GM12878 (cell line): ENCODE data around the gene TMBIM1. TPM values are rescaled to one million over a fixed set of nuclear protein-coding genes. Genes with fewer than 3 reads are reported as not detected.

Source experiments
- ATAC-seq: fragments of 200-7000 bp; cut with Tn5 transposase; 3 replicates; pipeline ENCODE4 v1.9.1; 2020; ENCODE audit warnings: mild to moderate bottlenecking, moderate library complexity
- BruUV-seq: library from RNA; stranded (reverse); fragments of 400-500 nt; replicated peaks from 2 replicates; lab custom pipeline; 2021; lab: Mats Ljungman, UMichigan
- CTCF ChIA-PET: fragments of 300-600 bp; sonication (Branson Sonifier 250); formaldehyde crosslinking; extraction: SDS; loops from one replicate; lab custom pipeline; 2021; ENCODE audit warnings: inconsistent platforms; lab: Yijun Ruan, JAX
- POLR2A ChIA-PET: fragments of 350-600 bp; formaldehyde crosslinking; extraction: SDS; loops from one replicate; lab custom pipeline; 2021; ENCODE audit warnings: inconsistent platforms; lab: Charles Lee
- RAD21 ChIA-PET: fragments of 300-600 bp; sonication (Branson Sonifier 250); formaldehyde crosslinking; loops from one replicate; lab custom pipeline; 2023; ENCODE audit warnings: antibody characterized with exemption; ENCODE audit not compliant: unreplicated experiment; lab: Charles Lee
- SMC1A ChIA-PET: fragments of 300-600 bp; sonication (Branson Sonifier 250); formaldehyde crosslinking; loops from one replicate; lab custom pipeline; 2023; ENCODE audit not compliant: unreplicated experiment, uncharacterized antibody; lab: Charles Lee
- DNase-seq: peaks from one replicate; pipeline ENCODE4 v3.0.0-alpha.2; 2011; ENCODE audit warnings: low read depth, low spot score
- FAIRE-seq: peaks from 3 replicates; lab custom pipeline; 2011; peaks lifted over from hg19 to GRCh38; lab: Jason Lieb, UNC
- H2AFZ ChIP-seq: 2 replicates; pipeline ENCODE4 v1.6.0; 2011; ENCODE audit warnings: low read depth, low read length, control low read depth; ENCODE audit not compliant: control insufficient read depth
- H3K27ac ChIP-seq: 2 replicates; pipeline ENCODE4 v1.5.1; 2011; ENCODE audit warnings: control low read depth; ENCODE audit not compliant: control insufficient read depth, insufficient read depth
- H3K27me3 ChIP-seq, 2 experiments: replicated peaks in 1 of 2; 2 replicates each; pipeline versions ENCODE4 v1.6.0 to v1.6.1; 2011; ENCODE audit warnings: low read length in 1 of 2; ENCODE audit not compliant: control insufficient read depth in 2 of 2, insufficient read depth in 2 of 2
- H3K36me3 ChIP-seq, 2 experiments: 2 replicates each; pipeline ENCODE4 v1.5.1; 2011; ENCODE audit warnings: low read length in 1 of 2; ENCODE audit not compliant: control insufficient read depth in 2 of 2, insufficient read depth in 2 of 2
- H3K4me1 ChIP-seq: 2 replicates; pipeline ENCODE4 v1.6.1; 2011; ENCODE audit warnings: mild to moderate bottlenecking, low read length, moderate library complexity, mixed read lengths; ENCODE audit not compliant: control insufficient read depth, insufficient read depth
- H3K4me2 ChIP-seq: 2 replicates; pipeline ENCODE4 v1.6.0; 2011; ENCODE audit warnings: control low read depth; ENCODE audit not compliant: control insufficient read depth, insufficient read depth
- H3K4me3 ChIP-seq: fragments of 200-600 bp; sonication (generic); 2 replicates; pipeline ENCODE4 v1.5.1; 2016
- H3K79me2 ChIP-seq: 2 replicates; pipeline ENCODE4 v1.6.0; 2011; ENCODE audit warnings: low read length; ENCODE audit not compliant: control insufficient read depth, insufficient read depth
- H3K9ac ChIP-seq: 2 replicates; pipeline ENCODE4 v1.8.0; 2011; ENCODE audit warnings: low read length, control low read depth, mixed read lengths; ENCODE audit not compliant: control insufficient read depth, insufficient read depth
- H3K9me3 ChIP-seq: replicated peaks from 3 replicates; pipeline ENCODE4 v1.5.1; 2011; ENCODE audit warnings: mild to moderate bottlenecking, low read length; ENCODE audit not compliant: control insufficient read depth, insufficient read depth
- H4K20me1 ChIP-seq: 2 replicates; pipeline ENCODE4 v1.6.0; 2011; ENCODE audit not compliant: control insufficient read depth, insufficient read depth
- ATF2 ChIP-seq: IDR thresholded peaks from 2 replicates; pipeline ENCODE4 v1.6.1; 2012; ENCODE audit warnings: low read length, inconsistent platforms
- HDAC2 ChIP-seq: fragments of 200-600 bp; sonication (generic); IDR thresholded peaks from 2 replicates; pipeline ENCODE4 v1.6.1; 2017
- HDGF ChIP-seq: fragments of 450-650 bp; IDR thresholded peaks from 2 replicates; pipeline ENCODE4 v1.6.1; 2016; ENCODE audit warnings: antibody characterized with exemption
- JUNB ChIP-seq: IDR thresholded peaks from 2 replicates; pipeline ENCODE4 v1.6.1; 2016; ENCODE audit warnings: antibody characterized with exemption, mild to moderate bottlenecking
- KAT2A ChIP-seq: conservative IDR thresholded peaks from 2 replicates; pipeline ENCODE4 v1.6.1; 2011; ENCODE audit warnings: low read depth, low read length; ENCODE audit not compliant: control insufficient read depth
- SKIL ChIP-seq: fragments of 450-650 bp; IDR thresholded peaks from 2 replicates; pipeline ENCODE4 v1.6.1; 2017; ENCODE audit warnings: mild to moderate bottlenecking, low read depth, inconsistent platforms; ENCODE audit not compliant: poor library complexity, severe bottlenecking
- SMAD5 ChIP-seq: IDR thresholded peaks from 2 replicates; pipeline ENCODE4 v1.6.1; 2016; ENCODE audit warnings: antibody characterized with exemption, low read depth
- SREBF2 ChIP-seq: IDR thresholded peaks from 2 replicates; pipeline ENCODE4 v1.6.1; 2012; ENCODE audit warnings: mild to moderate bottlenecking, low read length
- STAT3 ChIP-seq: IDR thresholded peaks from 2 replicates; pipeline ENCODE4 v1.6.1; 2011; ENCODE audit warnings: low read depth, low read length, improper control_type of control experiment
- ZSCAN29 ChIP-seq: fragments of 450-650 bp; IDR thresholded peaks from 2 replicates; pipeline ENCODE4 v1.6.1; 2017; ENCODE audit warnings: mild to moderate bottlenecking, moderate library complexity
- WGBS: methylation state at CpG from one replicate; pipeline ENCODE4 v1.1.6; 2016; ENCODE audit warnings: low lambda C conversion rate; ENCODE audit not compliant: insufficient replicate concordance, insufficient coverage; ENCODE audit errors: missing lambda C conversion rate; 5-methylcytosine and 5-hydroxymethylcytosine counted together
- in situ Hi-C: fragments of 300-500 bp; cut with MboI; formaldehyde crosslinking; loops from 9 replicates; pipeline ENCODE4 v1.14.3; 2018; ENCODE audit warnings: mixed read lengths
- intact Hi-C: fragments of 100-400 bp; cut with micrococcal nuclease; formaldehyde crosslinking; loops from one replicate; pipeline ENCODE4 v1.14.2; 2022; ENCODE audit not compliant: unreplicated experiment
- polyA plus RNA-seq, 11 experiments: library from polyadenylated mRNA; depleted of rRNA in 4 of 11; unstranded in 6 of 11; stranded (reverse) in 5 of 11; fragments of >200 nt; fragmentation: Nextera tagmentation in 4 of 11; fragmentation: Illumina TruSeq in 1 of 11; extraction: Ambion mirVana in 4 of 11; extraction: Trizol in 1 of 11; gene quantifications; 1 replicate in 1 of 11; 2 replicates in 10 of 11; pipeline versions ENCODE4 v1.2.1 to v1.2.3, GENCODE V29; 2011 to 2016; ENCODE audit warnings: inconsistent platforms in 2 of 11, missing spikeins in 2 of 11, low read depth in 1 of 11
- total RNA-seq, 4 experiments: library from RNA; depleted of rRNA in 3 of 4; stranded (reverse); fragments of >200 nt in 3 of 4; fragmentation: Illumina TruSeq in 1 of 4; extraction: Trizol in 1 of 4; gene quantifications; 2 replicates each; pipeline versions ENCODE4 v1.2.1 to v1.2.3, GENCODE V29; 2013 to 2021
- TF ChIP-seq, protein P1 (sequence below): fragments of 450-650 bp; IDR thresholded peaks from 2 replicates; pipeline ENCODE4 v1.6.1; 2017; ENCODE audit warnings: borderline replicate concordance
- TF ChIP-seq, protein P2 (sequence below): fragments of 450-650 bp; IDR thresholded peaks from 2 replicates; pipeline ENCODE4 v1.6.1; 2016; ENCODE audit warnings: mild to moderate bottlenecking, moderate library complexity, borderline replicate concordance

TMBIM1 gene
- total and polyA plus RNA-seq, 10 of the 15 experiments (the other 5 are each of a cell fraction or from before 2014, with no cell fraction given), result 6.1 to 38.3 (median 26.2) TPM

- intact Hi-C loops (loop anchor here (1.0 to 10.0 kb wide), 2 partner anchors 18 to 364 kb away; partner anchors contain the start of genes BCS1L and ZNF142), in situ Hi-C loops (loop anchor here (25.0 kb wide), 1 partner anchor 97 kb away; the partner anchor contains the start of genes CTDSP1 and SLC11A1)
- H4K20me1 ChIP-seq, result no peaks in the 10 kb centered on the region
- H3K4me3 ChIP-seq, result peak overlapping the region; percentile 85
- ATAC-seq (peak; percentile 58), FAIRE-seq (peak; percentile 75), DNase-seq (peak; percentile 80)
- ChIA-PET POLR2A (interaction anchor here (0.8 to 3.3 kb wide), 11 partner anchors 8 to 593 kb away, joined by 3 to 19 read pairs (median 5); partner anchors contain the start of genes AAMP and PNKD), SMC1A (interaction anchor here (0.7 to 9.5 kb wide), 13 partner anchors 8 to 586 kb away, joined by 3 to 194 read pairs (median 4); partner anchors contain the start of genes AAMP, CATIP, CXCR1 and PNKD), RAD21 (interaction anchor here (0.7 to 5.9 kb wide), 13 partner anchors 12 to 608 kb away, joined by 3 to 79 read pairs (median 4); partner anchors contain the start of genes AAMP, CATIP and PNKD), CTCF (interaction anchor here (0.6 to 8.2 kb wide), 17 partner anchors 9 to 959 kb away, joined by 3 to 150 read pairs (median 6); partner anchors contain the start of genes AAMP, CATIP and PNKD)
- H3K4me1 ChIP-seq, result peaks cover 42% of the 10 kb centered on the region
- WGBS, result 10% methylated on average over 12 of the region's 12 CpGs
- BruUV-seq, result TSS peak; percentile 47
- peak overlapping the region; percentile 80; the same call in 1 of the 2 replicates for H3K9ac ChIP-seq
- no peaks in the 10 kb centered on the region for H3K9me3 ChIP-seq
- no peaks in the 10 kb centered on the region for H3K27me3 ChIP-seq
- H3K36me3 ChIP-seq, result no peaks in the 10 kb centered on the region; a peak in 1 of 4 replicates
- peak overlapping the region; percentile 72 for H3K27ac ChIP-seq
- H3K79me2 ChIP-seq, result peaks cover 34% of the 10 kb centered on the region
- H2AFZ ChIP-seq, result no peak overlapping the region
- peak overlapping the region; percentile 74 for H3K4me2 ChIP-seq
- TF ChIP-seq, protein P1, sequence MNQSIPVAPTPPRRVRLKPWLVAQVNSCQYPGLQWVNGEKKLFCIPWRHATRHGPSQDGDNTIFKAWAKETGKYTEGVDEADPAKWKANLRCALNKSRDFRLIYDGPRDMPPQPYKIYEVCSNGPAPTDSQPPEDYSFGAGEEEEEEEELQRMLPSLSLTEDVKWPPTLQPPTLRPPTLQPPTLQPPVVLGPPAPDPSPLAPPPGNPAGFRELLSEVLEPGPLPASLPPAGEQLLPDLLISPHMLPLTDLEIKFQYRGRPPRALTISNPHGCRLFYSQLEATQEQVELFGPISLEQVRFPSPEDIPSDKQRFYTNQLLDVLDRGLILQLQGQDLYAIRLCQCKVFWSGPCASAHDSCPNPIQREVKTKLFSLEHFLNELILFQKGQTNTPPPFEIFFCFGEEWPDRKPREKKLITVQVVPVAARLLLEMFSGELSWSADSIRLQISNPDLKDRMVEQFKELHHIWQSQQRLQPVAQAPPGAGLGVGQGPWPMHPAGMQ, result no peak
- TF ChIP-seq, protein P2, sequence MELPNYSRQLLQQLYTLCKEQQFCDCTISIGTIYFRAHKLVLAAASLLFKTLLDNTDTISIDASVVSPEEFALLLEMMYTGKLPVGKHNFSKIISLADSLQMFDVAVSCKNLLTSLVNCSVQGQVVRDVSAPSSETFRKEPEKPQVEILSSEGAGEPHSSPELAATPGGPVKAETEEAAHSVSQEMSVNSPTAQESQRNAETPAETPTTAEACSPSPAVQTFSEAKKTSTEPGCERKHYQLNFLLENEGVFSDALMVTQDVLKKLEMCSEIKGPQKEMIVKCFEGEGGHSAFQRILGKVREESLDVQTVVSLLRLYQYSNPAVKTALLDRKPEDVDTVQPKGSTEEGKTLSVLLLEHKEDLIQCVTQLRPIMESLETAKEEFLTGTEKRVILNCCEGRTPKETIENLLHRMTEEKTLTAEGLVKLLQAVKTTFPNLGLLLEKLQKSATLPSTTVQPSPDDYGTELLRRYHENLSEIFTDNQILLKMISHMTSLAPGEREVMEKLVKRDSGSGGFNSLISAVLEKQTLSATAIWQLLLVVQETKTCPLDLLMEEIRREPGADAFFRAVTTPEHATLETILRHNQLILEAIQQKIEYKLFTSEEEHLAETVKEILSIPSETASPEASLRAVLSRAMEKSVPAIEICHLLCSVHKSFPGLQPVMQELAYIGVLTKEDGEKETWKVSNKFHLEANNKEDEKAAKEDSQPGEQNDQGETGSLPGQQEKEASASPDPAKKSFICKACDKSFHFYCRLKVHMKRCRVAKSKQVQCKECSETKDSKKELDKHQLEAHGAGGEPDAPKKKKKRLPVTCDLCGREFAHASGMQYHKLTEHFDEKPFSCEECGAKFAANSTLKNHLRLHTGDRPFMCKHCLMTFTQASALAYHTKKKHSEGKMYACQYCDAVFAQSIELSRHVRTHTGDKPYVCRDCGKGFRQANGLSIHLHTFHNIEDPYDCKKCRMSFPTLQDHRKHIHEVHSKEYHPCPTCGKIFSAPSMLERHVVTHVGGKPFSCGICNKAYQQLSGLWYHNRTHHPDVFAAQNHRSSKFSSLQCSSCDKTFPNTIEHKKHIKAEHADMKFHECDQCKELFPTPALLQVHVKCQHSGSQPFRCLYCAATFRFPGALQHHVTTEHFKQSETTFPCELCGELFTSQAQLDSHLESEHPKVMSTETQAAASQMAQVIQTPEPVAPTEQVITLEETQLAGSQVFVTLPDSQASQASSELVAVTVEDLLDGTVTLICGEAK, result no peak
- no peak for TF ChIP-seq ZSCAN29
- TF ChIP-seq ATF2, result 0 out of 2 replicates have a peak, but pooled peaks have one; percentile 17
- no peak for TF ChIP-seq SREBF2
- TF ChIP-seq HDAC2, result no peak
- no peak for TF ChIP-seq KAT2A
- no peak for TF ChIP-seq SMAD5
- TF ChIP-seq JUNB, result no peak
- TF ChIP-seq STAT3, result 0 out of 2 replicates have a peak, but pooled peaks have one; percentile 48
- TF ChIP-seq HDGF, result no peak
- peak; percentile 82 for TF ChIP-seq SKIL
Observed at GRCh38 chr2:218290316-218291261, 1.7 kb downstream of the TMBIM1 start.
